GM12875 (cell line): Measurements from ENCODE around the gene CCP110.
A peak's percentile ranks its signal among the peaks of the same experiment; 100 is the strongest.
"Not testable (repeated sequence)": the region's sequence is repeated elsewhere in the genome, so short reads cannot be mapped to it uniquely, and the experiment has no call there.

ENCODE experiments used
- H3K4me3 ChIP-seq: one replicate; pipeline ENCODE4 v1.5.1; 2011; ENCODE audit warnings: low read depth, low read length, control low read depth
- TF ChIP-seq, protein P1 (sequence below): IDR thresholded peaks from 2 replicates; pipeline ENCODE4 v1.5.1; 2011; ENCODE audit warnings: low read depth, mild to moderate bottlenecking, control low read depth, inconsistent platforms, low read length, moderate library complexity, borderline replicate concordance; ENCODE audit not compliant: insufficient read depth

The CCP110 gene

DNA sequence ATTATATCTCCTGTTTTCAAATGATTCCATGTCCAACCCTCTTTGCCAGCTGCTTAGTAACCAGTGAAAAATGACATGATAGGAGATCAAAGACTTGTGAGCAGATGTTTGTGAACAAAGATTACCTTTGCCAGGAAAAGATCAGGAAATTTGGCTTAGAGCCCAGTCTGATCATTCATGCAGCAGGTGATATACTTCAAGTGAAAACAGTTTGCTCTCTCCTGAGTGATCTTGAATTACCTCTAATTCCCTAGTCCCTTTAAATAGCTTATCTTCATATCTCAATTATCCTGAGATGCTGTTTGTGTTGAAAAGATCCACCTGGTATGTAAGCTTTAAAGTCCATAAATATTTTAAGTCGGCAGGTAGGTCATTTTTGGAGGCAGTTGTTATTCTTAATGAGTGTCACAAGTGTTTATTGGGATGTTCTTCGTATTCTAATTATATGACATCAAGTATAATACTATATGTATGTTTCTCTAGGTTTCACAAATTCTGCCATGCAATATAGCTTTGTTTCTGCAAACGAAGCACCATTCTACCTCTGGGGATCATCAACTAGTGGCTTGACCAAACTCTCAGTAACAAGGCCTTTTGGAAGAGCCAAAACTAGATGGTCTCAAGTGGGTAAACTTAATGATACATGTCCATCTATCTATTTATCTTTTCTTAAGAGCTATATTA lies 18.5 kb downstream of the CCP110 start:
- no peak overlapping the region for H3K4me3 ChIP-seq
- TF ChIP-seq, protein P1, sequence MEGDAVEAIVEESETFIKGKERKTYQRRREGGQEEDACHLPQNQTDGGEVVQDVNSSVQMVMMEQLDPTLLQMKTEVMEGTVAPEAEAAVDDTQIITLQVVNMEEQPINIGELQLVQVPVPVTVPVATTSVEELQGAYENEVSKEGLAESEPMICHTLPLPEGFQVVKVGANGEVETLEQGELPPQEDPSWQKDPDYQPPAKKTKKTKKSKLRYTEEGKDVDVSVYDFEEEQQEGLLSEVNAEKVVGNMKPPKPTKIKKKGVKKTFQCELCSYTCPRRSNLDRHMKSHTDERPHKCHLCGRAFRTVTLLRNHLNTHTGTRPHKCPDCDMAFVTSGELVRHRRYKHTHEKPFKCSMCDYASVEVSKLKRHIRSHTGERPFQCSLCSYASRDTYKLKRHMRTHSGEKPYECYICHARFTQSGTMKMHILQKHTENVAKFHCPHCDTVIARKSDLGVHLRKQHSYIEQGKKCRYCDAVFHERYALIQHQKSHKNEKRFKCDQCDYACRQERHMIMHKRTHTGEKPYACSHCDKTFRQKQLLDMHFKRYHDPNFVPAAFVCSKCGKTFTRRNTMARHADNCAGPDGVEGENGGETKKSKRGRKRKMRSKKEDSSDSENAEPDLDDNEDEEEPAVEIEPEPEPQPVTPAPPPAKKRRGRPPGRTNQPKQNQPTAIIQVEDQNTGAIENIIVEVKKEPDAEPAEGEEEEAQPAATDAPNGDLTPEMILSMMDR = no peak

DNA sequence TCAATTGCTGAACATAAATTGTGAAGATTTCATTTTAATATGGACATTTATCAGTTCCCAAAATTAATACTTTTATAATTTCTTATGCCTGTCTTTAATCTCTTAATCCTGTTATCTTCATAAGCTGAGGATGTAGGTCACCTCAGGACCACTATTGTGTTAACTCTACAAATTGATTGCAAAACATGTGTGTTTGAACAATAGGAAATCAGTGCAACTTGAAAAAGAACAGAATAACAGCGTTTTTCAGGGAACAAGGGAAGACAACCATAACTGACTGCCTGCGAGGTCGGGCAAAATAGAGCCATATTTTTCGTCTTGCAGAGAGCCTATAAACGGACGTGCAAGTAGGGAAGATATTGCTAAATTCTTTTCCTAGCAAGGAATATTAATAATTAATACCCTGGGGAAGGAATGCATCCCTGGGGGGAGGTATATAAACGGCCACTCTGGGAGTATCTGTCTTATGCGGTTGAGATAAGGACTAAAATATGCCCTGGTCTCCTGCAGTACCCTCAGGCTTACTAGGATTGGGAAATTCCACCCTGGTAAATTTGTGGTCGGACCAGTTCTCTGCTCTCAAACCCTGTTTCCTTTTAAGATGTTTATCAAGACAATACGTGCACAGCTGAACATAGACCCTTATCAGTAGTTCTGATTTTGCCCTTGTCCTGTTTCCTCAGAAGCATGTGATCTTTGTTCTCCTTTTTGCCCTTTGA lies 19.7 kb downstream of the CCP110 start:
- H3K4me3 ChIP-seq = not testable (repeated sequence)

DNA sequence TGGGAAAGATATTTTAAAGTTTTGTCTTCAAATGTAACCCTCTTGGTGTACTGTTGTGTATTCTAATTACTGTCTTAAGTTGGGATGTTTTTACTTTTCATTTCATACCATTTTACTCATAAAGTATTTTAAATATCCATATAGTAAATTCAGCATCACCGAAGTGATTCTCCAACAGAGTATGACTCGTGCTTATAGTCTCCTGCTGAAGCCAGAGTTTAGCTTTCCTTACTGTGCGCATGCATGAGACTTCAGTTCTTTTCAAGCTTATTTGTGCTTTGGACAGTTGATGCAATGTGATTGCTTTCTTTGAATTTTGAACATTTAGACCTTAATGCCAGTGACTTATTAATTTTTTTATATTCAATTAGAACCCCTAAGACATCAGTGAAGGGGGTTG lies 24.4 kb downstream of the CCP110 start:
- no peak overlapping the region for H3K4me3 ChIP-seq
- TF ChIP-seq, protein P1 = no peak

DNA sequence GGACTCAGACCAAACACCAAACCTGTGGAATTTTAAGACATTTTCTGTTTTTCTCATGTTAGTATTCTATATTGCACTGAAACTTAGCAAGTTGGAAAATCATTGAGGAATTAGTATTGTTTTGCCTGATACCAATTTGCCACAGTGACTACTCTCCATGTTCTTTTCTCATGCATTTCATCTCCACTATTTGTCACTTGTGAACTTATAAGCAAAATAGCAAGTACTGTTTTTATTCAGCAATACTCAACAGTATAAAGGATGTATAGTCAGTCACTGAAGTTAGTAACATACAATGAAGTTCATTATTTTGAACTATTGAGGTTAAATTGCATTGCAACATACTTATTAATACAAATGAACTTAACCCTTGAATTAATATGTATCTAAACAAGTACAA lies 25.9 kb downstream of the CCP110 start:
- TF ChIP-seq, protein P1 = no peak
- no peak overlapping the region for H3K4me3 ChIP-seq

DNA sequence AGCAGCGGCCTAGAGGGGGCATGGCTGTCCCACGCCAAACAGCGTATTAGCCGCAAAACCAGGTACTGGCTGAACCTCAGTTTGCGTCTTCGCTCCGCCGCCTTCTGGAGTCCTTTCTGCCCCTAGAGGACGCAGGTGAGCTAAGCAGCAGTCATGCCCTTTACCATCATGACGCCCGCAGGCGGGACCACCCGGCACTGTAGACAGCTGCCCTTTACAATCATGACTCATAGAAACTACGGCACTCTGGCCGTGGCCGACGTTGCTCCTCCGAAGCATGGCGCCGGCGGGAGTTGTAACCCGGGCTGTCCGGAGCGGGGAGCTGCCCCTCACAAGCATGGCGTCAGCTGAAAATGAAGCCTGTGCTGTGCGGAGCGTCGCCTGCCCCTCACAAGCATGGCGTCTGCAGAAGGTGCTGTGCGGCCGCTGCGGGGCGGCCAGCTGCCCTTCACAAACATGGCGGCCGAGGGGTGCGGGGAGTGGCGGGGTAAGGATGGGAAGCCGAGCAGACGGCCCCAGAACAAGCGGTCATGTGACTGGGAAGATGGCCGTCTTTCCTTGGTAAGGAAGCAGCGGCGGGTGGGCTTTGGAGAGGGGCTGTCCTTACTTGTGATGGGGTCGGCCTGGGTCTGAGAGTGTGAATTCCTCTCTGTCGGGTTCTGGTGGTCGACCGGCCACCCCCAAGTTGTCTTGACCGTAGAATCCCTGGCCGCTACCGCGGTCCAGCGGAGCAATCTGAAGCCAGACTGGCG lies 31.6 kb downstream of the CCP110 start, which contains the start of gene VPS35L:
VPS35L (plus strand) TSS at position 518 of the 752 bp plus-strand sequence; CDS start at position 545, 27 bp downstream.
- TF ChIP-seq, protein P1 = peak; percentile 82
- H3K4me3 ChIP-seq = peak within 1 kb of the TSS; percentile 83

DNA sequence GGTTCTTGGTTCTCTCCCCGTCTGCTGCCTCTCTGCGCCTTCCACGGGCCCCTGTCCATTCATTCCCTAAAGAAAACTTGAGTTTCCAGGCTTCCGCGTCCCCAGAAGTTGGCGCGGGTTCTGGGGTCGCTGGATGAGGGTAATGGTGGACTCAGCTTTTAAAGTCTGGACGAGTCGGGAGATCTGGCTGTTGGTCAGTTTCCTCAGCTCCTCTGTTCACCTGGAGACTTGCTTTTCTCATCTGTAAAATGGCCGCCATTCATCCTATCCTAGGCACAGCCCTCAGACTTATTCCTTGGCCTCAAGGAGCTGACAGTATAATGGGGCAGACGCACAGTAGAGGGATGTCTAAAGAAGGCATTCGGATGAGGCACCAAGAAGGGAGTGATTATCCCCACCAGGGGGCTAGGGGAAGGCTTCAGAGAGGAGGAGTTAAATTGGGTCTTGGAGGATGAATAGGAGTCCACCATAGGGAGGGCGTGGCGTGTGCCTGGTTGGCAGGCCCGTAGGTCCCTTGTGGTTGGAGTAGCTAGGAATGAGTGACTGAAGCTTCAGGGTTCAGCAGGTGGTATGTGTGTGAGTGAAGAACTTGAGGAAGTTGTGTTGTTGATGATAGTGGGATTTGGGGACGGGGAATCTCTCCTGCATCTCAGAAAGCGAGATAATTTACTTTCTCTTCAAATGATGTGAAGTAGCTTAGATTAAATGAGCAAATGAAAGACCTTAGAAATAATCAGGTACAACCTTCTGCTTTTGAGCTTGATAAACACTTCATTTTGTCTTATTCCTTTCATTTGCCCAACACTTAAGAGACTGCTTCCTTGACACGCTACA lies 32.4 kb downstream of the CCP110 start:
- TF ChIP-seq, protein P1 = no peak
- peak overlapping the region; percentile 83 for H3K4me3 ChIP-seq
